Amniotic epithelial cell (primary cell): ENCODE data around the gene CEP164.

Experiments used
- DNase-seq: peaks from one replicate; pipeline ENCODE4 v3.0.0-alpha.2; 2010; ENCODE audit warnings: low read depth

Gene CEP164

DNA sequence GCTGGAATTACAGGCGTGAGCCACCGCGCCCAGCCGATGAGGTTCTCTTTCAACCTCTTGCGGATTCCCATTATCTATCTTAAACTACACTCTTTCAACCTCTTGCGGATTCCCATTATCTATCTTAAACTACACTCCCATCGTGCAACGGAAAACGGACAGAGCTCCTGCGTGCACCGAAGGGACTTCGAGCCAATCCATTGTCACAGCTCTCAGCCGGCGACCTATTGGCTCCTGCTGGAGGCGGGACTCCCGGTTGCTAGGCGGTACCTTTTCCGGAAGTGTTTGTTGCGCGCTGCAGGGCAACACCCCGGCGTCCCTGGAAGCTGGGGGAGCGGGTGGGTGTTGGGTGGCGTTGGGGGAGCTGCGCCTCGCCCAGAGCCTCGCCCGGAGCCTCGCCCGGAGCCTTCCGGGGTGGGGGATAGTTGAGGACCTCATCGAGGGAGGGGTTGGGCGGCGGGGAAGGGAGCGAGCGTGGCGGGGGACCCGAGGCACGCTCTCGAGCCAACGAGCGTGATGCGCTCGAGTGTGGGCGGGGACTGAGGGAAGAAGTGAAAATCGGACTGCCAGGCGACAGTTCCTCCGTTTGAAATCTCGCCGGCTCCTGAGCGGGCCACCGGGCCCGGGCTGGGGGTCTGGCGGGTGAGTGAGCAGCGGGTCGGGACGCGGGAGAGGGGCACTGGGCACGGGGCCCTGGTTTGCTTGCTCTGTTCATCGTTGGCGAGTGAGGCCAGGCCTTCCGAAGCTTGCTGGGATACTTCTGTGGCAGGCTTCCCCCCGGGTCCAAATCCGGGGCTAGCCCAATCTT is at the start of gene CEP164:
CEP164 (plus strand) TSS at position 288 of the 808 bp plus-strand sequence. CDS start 10,733 bp downstream, outside the sequence.
- DNase-seq: peak; percentile 97

GRCh38 chr11:117278347-117278746 is 49.3 kb upstream of the CEP164 start:
- peak; percentile 58 for DNase-seq

DNA sequence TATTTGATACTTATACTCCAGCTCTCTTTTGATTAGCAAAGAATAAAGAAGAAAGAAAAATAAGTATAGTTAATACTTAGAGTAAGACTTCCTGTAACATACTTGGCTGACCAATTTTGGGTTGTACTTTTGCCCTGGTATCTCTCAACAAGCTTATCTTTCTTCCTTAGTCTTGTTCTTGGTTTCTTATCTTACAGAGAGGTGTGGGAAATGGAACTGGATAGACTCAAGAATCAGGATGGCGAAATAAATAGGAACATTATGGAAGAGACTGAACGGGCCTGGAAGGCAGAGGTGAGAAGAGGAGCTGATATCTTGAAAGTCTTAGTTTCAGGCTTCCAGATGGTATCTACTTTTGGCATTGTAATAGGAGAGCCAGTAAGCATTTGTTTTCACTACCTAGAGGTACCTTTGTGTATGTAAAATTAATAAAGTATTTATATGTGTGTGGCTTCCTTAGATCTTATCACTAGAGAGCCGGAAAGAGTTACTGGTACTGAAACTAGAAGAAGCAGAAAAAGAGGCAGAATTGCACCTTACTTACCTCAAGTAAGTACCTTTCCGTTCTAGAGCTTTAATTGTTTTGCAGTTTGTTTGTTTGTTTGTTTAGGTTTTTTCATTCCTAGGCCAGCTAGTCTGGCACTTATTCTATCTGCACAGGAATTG is 47.8 kb upstream of the CEP164 start:
- DNase-seq: peak; percentile 97

DNA sequence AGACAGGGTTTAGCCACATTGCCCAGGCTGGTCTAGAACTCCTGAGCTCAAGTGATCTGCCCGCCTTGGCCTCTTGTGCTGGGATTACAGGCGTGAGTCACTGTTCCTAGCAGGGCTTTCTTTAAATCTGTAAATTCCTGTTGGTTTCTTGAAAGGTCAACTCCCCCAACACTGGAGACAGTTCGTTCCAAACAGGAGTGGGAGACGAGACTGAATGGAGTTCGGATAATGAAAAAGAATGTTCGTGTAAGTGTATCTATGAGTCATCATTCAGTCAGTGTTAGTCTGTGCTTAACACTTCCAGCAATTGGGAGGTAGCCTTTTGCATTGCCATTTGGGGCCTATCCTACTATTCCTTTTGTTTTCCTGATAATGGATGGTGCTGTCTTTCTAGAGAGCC is 46.5 kb upstream of the CEP164 start:
- peak; percentile 100 for DNase-seq

GRCh38 chr11:117281869-117282268 is 45.8 kb upstream of the CEP164 start:
- no peak for DNase-seq

DNA sequence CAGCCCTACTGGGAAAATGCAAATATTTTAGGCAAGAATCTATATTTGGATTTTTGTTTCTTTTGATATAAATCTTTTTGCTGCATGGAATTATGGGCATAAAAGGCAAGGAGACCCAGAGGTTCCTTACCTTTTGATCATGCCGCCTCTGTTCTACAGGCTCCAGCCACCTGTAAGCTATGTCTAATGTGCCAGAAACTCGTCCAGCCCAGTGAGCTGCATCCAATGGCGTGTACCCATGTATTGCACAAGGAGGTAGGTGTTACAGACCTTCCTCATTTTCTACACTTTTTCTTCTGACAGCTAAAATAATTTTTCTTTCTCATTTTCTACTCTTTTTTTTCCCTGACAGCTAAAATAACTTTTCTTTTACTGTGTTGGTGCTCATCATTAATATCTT is 44.7 kb upstream of the CEP164 start:
- no peak for DNase-seq

DNA sequence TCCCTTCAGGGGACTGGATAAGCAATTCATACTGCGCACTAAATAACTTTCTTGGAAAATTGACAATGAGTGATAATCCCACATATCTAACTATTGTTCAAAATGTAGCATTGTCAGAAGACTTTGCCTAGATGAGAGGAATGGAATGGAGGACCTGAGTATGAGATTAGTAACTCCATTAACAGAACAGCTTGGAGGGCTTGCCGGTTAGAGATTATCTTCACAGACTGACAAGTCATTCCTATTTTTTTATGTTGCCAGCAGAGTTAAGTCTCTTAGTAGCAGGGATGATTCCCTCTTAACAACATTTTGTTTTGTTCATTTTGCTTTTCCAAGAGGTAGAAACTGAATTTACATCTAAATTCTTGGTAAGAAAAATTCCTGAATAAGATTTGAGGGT is 43.6 kb upstream of the CEP164 start:
- DNase-seq: no peak

DNA sequence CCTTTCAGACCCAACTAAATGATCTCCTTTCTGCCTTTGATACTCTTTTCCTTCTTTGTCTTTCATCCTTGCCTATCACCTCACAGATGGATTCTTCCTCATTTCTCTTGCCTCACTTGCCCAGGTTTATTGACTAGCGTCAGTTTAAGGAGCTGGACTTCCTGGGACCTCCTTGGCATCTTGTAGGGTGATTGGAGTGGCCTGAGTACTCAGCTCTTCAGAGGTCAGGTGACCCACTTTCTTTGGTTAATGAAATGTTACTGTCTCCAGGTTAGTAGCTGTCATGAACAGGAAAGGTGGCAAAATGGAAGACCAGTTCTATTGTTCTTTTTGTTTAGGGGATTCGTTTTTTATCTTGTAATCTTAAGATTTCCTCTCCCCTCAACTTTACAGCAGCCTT is 41.1 kb upstream of the CEP164 start:
- DNase-seq: no peak

GRCh38 chr11:117287668-117288067 is 40.0 kb upstream of the CEP164 start:
- no peak for DNase-seq

DNA sequence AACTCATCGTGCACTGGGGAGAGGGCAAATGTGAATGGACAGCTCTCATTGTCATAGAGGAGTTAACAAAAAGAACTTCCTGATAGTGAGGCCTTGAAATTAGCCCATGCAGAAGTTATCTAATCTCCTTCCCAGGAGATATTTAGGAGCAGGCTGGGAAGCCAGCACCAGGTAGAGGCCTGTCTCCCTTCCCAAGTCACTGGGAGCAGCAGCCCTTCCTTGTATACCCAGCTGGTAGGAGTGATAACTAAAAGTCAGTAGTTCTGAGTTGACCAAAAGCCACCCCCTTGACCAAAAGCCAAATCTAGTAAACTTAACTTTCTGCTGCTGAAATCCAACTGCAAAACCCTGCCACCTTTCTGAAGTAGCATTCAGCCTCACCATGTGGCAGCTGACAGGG is 37.9 kb upstream of the CEP164 start:
- DNase-seq: no peak

GRCh38 chr11:117290809-117291396 is 36.8 kb upstream of the CEP164 start, which contains the start of gene BACE1-AS:
Gene BACE1-AS (plus strand): TSS chr11:117291346.
- DNase-seq: no peak

DNA sequence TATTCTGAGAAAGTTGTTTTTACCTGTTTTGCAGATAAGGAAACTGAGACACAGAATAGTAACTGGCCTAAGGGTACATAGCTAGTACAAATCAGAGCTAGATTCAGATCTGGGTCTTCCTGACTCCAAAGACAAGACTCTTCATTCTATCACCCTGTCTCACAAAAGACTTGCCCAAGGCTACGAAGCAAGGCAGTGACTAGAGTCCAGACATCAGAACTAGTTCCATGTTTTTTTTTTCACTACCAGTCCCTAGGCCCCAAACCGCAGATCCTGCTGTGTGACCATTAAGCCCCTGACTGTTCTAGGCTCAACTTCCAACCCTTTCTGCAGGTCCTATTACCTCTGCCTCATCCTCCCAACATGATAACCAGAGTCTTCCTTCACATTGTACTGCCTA is 35.0 kb upstream of the CEP164 start:
- DNase-seq: no peak

- no peak for DNase-seq
Observed at GRCh38 chr11:117295438-117296137, 32.1 kb upstream of the CEP164 start.

GRCh38 chr11:117296881-117297280 is 30.8 kb upstream of the CEP164 start:
- DNase-seq: no peak

DNA sequence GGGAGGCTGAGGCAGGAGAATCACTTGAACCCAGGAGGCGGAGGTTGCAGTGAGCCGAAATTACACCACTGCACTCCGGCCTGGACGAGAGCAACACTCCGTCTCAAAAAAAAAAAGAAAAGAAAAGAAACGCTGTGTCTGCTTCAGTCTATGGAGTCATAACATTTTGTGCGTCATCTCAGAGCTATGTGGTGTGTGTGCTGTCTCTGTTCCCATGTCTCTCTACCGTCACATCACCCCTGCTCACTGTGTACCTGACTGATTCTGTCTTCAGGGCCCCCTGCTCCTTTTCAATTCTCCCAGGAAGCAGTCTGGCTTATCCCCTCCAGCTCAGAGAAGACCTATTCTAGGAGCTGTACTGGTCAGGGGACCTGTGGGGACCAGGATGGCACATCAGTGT is 29.5 kb upstream of the CEP164 start:
- peak; percentile 55 for DNase-seq

DNA sequence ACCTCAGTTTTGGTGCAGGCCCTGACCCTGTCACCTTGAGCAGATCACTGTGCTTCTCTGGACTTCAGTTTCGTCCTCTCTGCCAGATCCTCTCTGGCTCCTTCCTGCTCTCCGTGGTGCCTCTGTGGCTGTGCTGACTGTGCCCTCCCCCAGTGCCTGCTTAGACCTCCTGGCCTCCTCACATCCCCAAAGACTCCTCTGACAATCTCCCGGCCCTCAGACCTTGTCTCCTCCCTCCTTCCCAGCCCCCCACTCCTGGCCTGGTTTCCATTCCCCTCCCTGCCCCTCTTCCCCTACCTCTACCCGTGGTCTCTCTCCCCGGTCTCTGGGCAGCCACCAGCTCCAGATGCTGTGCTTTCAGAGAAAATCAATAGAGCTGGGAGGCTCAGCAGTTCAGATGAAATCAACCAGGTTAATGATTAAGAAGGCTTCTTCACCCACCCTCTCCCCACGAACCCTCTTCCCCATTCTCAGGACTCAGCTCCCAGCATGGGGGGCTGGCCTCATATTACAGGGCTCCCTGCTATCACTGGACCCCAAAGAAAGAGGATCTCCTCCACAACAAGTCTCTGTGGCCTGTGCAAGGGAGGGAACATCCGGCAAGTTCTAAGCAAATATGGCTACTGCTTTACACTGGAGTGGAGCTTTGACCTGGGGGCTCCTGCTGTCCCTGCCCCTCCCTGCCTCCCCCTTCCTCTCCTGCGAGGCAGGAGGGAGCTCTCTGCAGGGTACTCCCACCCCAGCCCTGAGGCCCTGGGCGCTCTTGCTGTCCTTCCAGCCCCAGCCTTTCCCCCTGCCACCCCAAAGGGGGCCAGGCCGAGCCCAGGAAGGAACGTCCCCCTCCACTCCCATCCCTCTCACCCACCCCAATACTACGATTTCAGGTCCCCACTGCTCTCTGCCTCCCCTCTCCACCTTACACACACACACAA is 28.0 kb upstream of the CEP164 start:
- no peak for DNase-seq

DNA sequence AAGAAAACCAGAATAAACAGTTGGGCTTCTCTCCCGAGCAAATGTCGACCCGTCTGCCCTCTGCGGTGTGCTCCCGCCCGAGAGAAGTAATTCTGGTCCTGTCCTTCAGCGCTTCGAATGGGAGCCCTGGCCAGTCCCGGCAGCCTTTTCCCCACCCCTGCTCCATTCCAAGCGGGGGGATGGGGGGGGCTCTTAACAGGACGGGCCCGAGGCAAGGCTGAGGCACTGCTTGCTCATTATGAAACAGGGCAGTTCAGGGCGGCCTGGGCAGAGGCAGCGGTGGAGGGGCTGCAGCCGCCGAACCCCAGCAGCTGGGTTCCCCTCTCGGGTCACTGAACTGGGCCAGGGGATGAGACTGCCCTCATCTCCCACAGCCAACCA is 27.4 kb upstream of the CEP164 start:
- DNase-seq: peak; percentile 60

- DNase-seq: peak; percentile 50
Observed at GRCh38 chr11:117300773-117301172, 26.9 kb upstream of the CEP164 start.

GRCh38 chr11:117302228-117302627 is 25.4 kb upstream of the CEP164 start:
- DNase-seq: no peak

DNA sequence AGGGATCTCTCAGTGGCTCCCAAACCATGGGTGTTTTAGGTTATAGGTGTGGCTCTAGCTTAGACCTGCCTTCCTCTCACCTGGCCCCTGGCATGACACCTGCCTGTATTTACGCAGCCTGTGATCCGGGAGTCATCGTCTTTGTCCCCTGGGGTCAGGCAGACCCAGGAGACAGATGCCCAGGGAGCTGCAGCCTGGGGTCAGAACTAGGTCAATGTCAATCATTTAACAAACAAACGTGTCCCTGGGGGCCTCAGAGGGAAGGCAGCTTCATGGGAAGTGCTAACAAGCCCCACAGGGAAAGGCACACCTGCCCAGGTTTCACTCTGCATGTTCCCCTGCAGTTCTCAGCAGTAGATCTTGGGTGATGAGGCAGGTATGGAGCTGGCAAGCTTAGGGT is 24.6 kb upstream of the CEP164 start:
- no peak for DNase-seq

DNA sequence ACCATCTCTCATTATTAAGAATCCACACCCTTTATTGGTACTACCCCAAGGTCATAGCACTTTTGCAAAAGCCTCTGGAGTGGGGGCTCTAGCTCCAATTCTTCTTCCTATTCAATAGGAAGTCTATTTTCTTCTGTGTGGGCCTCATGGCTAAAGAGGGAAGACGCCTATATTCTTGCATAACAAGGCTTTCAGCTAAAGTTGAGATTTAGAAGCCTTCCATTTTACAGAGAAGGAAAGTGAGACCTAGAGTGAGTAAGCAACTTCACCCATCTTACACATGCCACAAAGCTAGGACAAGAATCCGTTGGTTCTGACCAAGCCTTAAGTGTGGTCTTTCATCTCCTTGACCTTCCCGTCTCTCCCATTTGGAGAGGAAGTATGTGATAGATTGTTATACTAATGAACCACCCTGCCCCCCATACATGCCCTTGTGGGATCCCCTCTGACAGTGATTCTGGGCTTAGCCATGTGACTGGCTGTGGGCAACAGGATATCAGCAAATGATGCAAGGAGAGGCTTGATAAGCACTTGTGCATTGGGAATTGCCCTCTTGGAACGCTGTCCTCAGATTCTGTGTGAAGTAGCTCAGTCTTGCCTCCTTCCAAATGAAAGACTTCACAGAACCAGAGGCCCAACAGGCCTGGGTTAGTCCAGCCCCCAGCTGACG is 23.9 kb upstream of the CEP164 start:
- DNase-seq: peak; percentile 49
